NCI-H510A treated with DMSO at 0.1 percent for 48 hours (cell line): ENCODE data around the gene ARHGAP23.
"Not testable (repeated sequence)": the region's sequence is repeated elsewhere in the genome, so short reads cannot be mapped to it uniquely, and the experiment has no call there.

ENCODE experiments used
- DNase-seq: peaks from one replicate; lab custom pipeline; 2025; lab: John Stamatoyannopoulos, UW

Gene ARHGAP23

DNA sequence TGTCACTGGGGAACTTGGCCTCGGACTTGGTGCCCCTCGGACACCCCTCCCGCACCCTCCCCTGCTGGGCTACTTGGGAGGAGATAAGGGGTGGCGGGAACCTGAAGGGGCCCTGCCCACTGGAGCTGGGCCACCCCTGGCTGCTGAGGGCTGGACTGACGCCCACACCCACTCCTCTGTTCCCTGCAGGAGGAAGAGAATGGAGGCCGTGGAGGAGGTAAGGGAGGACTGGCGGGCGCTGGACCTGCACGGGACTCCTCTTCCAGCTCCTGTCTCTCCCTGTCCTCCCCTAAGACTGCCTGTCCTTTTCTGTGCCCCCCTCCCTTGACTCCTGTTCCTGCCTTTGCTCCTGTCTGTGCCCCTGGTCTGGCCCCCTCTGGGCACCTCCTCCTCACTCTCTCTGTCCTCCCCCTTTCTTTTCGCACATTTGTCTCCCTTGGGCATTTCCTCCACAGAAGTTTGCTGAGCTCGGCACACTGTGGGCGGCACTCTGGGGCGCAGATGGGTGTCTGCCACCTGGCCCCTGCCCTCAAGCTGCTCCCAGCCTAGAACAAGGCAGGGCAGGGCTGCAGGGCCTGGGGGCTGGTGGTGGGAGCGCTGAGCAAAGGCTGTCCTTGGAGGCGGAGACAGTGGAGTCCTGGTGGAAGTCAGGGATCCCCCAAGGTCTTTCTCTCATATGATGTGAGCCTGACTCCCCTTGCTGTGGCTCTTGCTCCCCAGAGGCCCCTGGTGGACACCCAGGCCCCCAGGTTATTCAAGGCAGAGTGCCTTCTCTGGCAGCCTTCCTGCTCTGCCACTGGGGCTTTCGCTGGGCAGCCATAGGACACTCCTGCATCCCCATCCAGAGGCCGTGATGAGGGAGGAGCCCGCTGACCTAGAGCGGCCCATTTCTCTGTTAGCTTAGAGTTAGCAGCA is 32.7 kb downstream of the ARHGAP23 start:
- DNase-seq = no peak

- no peak for DNase-seq
Measured at GRCh38 chr17:38461683-38462082, 33.4 kb downstream of the ARHGAP23 start.

DNA sequence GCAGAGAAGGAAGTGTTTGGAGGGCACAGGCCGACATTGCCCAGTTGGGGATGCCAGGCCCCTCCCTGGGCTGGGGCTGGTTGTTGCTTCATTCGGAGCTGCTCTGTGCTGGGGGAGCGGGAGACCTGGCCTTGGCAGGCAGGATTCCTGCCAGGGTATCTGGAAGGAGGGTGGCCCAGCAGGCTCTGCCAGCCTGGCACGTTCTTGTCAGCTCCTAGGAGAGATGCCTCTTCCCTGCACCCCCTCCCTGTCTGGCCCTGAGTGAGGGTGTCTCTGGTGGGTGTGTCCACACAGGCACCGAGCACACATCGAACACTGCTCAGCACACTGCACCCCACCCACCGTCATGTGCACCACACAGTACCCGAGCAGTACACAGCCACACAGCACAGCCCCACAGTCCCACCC is 35.2 kb downstream of the ARHGAP23 start:
- no peak for DNase-seq

- no peak for DNase-seq
Measured at GRCh38 chr17:38464251-38464722, 36.0 kb downstream of the ARHGAP23 start.

DNA sequence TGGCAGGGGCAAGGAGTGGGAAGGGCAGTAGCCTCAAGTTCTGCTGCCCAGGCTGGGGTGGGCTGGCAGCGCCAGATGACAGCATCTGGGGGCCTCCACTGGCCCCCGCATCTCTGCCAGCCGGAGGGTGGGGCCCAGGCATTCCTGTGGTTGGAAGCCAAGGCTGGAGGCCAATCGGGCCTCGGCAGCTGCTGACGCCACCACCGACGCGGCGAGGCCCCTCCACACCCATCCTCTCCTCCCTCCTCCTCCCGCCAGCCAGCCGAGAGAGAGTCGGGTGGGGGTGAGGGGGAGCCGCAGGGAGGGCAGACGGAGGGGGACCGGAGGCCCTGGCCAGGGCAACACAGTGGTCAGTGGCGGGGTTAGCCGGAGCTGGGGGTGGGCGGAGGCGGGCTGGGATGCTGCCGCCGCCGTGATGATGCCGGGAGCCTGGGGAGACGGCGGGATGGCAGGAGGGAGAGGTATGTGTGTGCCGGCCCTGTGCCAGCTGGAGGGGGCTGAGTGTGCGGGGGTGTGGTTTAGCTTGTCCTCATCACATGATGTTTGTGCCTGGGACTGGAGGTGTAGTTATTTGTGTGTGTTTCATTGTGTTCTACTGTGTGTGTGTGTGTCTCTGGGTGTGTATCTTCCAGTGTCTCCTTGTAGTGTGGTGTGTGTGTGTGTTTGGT is 36.6 kb downstream of the ARHGAP23 start:
- DNase-seq = peak; percentile 45

GRCh38 chr17:38465391-38466345 is 37.4 kb downstream of the ARHGAP23 start:
- no peak for DNase-seq

GRCh38 chr17:38466346-38467315 is 38.4 kb downstream of the ARHGAP23 start:
- DNase-seq = no peak

DNA sequence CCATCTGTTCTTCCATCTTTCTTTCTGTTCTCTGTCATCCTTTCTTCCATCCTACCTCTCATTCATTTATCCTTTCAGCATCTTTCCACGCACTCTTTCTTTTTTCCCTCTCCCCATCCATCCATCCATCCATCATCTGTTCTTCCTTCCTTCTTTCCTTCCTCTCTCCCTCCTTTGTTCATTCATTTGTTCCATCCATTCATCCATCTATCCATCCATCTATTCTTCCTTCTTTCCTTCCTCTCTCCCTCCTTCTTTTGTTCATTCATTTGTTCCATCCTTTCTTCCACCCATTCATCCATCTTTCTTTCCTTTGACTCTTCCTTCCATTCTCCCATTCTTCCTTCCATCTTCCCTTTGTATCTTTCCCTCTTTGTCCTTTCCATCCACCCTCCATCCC is 39.2 kb downstream of the ARHGAP23 start:
- DNase-seq = no peak

DNA sequence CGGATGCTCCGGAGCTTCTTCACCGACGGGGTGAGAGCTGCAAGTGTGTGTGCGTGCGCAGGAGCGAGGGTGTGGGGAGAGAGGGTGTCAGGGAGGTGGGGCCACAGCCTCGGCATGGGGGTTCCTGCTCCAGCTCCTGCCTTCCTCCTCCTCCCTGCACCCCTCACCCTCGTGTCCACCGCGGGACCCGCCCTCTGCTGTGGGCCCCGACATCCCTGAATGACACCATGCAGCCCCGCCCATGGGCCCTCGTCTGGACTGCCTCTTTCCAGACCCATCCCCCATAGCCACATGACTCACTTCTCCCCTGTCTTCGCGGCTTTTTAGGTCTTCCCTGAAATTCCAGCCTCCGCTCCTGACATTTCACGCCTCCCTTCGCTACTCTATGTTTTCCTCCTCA is 41.6 kb downstream of the ARHGAP23 start:
- DNase-seq = no peak

DNA sequence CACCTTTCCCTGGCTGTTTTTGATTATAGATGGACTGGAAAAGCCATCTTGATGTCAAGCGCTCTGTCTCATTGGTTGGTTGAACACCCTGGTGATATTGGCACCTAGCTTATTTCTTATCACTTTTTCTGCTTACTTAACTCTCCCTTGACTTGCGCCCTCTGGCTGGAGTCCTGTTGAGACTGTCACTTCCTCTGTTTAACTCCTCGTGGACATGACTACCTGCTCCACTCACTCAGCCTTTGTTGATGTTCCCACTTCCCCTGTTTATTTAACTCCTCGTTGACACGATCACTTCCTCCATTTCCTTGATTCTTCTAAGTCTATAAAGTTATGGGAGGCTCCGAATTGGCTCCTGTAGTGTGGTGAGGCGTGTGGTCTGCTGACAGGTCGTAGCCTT is 43.0 kb downstream of the ARHGAP23 start:
- not testable (repeated sequence) for DNase-seq

- DNase-seq = not testable (repeated sequence)
Measured at GRCh38 chr17:38474666-38475065, 46.4 kb downstream of the ARHGAP23 start.

GRCh38 chr17:38476549-38476948 is 48.3 kb downstream of the ARHGAP23 start:
- no peak for DNase-seq

DNA sequence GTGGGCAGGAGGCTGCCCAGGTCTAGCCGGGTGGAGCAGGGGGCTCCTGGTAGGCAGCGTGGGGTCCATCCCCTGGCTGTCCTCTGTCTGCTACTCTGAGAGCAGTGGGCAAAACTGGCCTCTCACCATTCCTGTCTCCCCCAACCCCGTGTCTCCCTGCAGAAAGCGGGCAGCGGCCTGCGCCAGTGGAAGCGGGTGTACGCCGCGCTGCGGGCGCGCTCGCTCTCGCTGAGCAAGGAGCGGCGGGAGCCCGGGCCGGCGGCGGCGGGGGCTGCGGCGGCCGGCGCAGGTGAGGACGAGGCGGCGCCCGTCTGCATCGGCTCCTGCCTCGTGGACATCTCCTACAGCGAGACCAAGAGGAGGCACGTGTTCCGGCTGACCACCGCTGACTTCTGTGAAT is 49.2 kb downstream of the ARHGAP23 start:
- DNase-seq = not testable (repeated sequence)

DNA sequence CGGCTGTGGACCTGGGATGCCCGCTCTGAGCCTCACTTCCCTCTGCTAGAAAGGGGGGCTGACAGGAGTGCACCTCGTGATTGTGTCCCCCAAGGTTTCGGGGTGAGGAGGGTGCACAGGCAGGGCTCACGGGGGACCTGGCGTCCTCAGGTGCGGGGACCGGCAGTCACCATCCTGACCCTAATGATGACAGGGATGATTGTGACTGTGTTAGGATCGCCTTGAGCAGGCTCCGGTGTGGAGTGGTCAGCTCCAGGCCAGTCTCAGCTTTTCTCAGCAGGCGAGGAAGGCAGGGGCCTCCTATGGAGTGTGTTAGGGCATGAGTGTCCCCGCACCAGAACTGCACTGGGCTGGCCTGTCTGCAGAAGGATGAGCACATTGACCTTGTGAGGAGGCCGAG is 49.7 kb downstream of the ARHGAP23 start:
- DNase-seq = not testable (repeated sequence)

- not testable (repeated sequence) for DNase-seq
Measured at GRCh38 chr17:38478667-38479066, 50.4 kb downstream of the ARHGAP23 start.

DNA sequence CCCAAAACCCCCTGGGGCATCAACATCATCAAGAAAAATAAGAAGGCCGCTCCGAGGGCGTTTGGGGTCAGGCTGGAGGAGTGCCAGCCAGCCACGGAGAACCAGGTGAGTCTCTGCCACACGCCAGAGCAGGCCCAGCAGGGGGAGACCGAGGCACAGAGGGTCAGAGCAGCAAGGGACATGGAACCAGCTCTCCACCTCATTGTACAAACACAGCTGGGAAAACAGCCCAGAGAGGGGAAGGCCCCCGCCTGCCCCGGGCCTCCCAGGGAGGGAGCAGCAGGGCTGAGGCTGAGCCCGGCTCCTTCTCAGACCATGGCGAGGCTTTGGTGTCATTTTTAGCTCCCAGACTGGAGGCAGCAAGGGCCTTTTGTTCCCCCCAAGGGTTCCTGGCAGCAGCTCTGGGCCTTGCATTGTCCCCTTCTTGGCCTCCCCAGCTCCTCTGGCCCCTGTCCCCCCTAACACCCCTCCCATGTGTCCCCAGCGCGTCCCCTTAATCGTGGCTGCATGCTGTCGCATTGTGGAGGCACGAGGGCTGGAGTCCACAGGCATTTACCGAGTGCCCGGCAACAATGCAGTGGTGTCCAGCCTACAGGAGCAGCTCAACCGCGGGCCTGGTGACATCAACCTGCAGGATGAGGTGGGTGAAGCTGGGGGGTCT is 53.9 kb downstream of the ARHGAP23 start:
- peak; percentile 77 for DNase-seq

DNA sequence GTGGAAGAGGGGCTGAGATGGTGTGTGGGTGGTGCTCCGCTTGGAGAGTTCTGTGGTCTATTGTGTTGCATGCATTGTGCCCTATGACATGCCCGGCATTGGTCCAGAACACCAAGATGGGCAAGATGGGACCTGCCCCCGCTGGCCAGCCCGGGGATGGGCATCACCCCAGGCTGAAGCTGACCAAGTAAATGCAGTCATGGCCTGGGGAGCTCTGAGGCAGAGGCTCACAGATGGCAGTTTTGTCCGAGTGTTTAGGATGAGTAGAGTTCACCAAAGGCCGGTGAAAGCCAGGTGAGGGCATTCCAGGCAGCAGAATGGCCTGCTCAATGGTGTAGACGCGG is 54.4 kb downstream of the ARHGAP23 start:
- DNase-seq = not testable (repeated sequence)

DNA sequence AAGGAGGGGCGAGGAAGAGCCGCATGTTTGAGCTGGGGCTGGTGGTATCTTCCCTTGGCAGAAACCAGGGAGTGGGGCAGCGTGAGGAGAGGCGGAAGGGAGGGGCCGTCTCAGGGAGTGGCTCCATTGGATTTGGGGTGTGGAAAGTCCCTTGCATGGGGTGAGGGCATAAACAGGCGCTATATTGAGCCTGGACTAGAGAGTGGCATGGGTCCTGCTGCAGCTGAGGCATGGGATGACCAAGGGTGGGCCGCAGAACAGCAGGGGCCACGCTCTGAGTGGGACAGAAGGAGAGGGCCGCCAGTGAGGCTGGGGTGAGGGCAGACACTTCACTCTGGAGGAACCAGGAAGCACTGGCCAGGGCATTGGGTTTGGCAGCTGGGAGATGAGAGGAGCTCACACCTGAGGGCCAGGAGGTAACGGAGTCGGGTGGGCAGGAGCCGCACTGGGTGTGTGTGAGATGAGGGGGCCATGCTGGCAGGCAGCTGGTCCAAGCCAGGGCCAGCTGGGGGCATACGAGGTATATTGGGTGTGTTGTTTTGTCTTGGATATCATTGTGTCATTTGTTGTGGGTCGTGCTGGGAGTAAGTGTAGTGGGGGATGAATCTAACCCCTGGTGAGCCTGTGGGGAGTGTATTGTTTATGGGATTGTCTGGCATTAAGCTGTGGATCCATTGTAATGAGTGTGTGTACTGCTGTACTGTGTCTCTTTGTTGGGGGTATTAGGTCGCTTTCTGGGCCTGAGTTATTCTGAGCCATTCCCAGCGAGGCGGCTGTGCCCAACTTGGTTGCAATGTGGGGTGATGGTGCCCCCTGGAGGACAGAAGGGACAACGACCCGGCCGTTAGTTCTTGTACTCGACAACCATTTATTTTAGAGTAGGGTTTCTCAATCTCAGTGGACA is 56.2 kb downstream of the ARHGAP23 start:
- peak; percentile 50 for DNase-seq

DNA sequence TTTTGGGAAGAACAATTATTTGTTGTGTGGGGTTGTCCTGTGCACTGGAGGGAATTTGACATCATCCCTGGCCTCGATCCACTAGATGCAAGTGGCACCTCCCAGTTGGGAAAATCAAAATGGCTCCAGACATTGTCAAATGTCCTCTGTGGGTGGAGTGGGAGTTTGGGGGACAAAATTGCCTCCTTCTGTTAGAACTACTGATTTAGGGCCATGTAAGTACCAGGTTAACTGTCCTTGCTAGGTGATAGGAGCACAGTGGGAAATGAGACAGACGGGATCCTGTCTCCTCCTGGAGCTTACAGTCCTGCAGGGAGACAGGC is 56.8 kb downstream of the ARHGAP23 start:
- no peak for DNase-seq
